ENCODE data around the gene SLC4A1.
A peak's percentile ranks its signal among the peaks of the same experiment; 100 is the strongest.

Gene SLC4A1

GRCh38 chr17:44267818-44268490, at the start of gene SLC4A1:
TSS of gene SLC4A1 (minus strand) at chr17:44268135. CDS start at chr17:44262866, 5,269 bp downstream.
- DNase-seq = no peak

DNA sequence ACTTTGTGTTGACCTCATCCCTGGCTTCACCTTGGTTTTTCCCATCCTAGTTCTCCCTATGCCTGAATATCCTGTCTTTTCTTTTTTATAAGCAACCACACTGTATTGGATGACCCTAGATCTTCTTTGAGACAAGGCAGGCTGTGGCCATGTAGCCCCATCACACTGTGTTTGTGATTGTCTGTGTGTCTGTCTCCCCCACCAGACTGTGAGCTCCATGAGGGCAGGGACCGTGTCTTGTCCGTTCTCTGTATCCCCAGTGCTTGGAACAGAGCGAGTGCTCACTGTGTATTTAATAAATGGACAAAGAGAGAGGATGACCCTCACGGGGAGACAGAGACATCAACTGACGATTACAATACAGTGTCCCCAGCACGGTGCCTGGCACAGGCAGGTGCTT, 49.6 kb upstream of the SLC4A1 start:
- DNase-seq = no peak

- DNase-seq = no peak
Observed at GRCh38 chr17:44315760-44316731, 48.1 kb upstream of the SLC4A1 start.

GRCh38 chr17:44314869-44315661, 47.1 kb upstream of the SLC4A1 start:
- DNase-seq = peak in 1 of 3 donors; percentile 48

- no peak for DNase-seq
Observed at GRCh38 chr17:44314524-44314868, 46.6 kb upstream of the SLC4A1 start.

GRCh38 chr17:44314031-44314430, 46.1 kb upstream of the SLC4A1 start:
- no peak for DNase-seq

- no peak for DNase-seq
Observed at GRCh38 chr17:44312396-44313104, 44.6 kb upstream of the SLC4A1 start.

GRCh38 chr17:44311562-44312181, 43.7 kb upstream of the SLC4A1 start:
- no peak for DNase-seq

DNA sequence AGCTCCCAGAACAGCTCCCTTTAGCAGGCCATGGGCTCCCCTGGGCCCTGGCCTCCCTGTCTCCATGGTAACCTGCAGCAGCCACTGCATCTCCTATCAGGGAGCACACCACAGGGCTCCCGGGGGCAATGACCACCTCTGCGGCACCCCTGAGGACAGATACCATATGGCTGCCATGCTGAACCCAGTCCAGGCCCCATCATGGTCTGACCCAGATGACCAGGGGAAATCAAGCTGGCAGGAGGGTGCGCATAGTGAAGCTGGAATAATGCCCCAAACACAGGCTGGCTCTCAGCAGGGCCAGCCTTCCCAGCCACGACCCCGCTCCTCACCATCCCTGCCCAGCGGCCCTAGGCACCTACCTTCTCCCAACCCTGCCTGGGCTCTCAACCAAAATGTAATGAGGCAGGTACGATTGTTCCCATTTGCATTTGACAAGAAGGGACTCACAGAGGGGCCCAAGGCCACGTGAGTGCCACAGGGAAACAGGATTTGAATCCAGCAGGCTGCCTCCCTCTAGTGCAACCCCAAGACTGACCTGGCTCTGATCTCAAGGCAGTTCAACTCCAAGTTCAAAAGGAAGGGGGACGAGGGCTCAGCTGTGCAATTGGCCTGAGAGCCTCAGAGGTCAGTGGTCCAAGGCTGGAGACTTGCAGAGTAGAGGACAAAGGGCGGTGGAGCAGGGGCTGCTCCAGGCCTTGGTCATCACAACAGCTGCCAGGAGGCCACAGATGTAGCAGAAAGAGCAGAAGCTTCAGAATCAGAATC, 42.9 kb upstream of the SLC4A1 start:
- no peak for DNase-seq

DNA sequence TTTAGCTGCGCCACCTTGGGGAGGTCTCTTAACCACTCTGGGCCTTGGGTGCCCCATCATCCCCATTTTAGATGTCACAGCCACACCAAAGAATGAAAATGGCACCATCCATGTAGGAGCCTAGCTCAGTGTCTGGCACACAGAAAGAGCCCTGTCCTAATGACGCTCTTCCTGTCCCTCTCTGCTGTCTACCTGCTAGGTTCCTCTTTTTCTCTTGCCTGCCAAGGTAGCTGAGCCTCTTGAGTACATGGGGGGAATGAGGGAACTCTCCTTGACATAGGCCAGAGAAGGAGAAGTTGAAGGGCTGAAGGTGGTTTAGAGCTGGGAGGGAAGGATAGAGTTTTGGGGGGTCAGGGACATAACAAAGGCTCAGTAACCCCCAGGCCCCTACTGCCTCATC, 42.3 kb upstream of the SLC4A1 start:
- DNase-seq = no peak

DNA sequence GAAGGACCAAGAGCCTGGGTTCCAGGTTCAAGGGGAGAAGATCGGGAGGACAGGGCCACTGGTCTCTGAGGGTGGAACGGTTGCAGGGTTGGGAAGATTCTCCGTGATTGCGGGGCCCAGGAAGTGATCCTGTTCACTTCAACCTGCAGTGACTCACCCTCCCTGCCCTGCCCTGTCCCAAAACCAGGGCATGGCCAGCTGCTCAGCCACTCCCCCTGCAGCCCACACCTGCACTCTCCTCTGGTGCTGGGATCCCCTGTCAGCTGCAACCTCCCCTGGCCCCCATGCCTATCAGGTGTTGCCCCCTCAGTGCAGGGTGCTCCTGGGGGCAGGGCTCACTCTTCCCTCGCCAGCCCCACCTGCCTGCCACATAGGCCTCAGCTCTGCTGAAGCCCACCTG, 41.5 kb upstream of the SLC4A1 start:
- no peak for DNase-seq

GRCh38 chr17:44308865-44309264, 40.9 kb upstream of the SLC4A1 start:
- no peak for DNase-seq

GRCh38 chr17:44308320-44308818, 40.4 kb upstream of the SLC4A1 start, which contains the start of gene RUNDC3A:
TSS of gene RUNDC3A (plus strand) at chr17:44308601. CDS start at chr17:44308833, 232 bp downstream.
- DNase-seq = peak; percentile 74 to 93 (median 82)

DNA sequence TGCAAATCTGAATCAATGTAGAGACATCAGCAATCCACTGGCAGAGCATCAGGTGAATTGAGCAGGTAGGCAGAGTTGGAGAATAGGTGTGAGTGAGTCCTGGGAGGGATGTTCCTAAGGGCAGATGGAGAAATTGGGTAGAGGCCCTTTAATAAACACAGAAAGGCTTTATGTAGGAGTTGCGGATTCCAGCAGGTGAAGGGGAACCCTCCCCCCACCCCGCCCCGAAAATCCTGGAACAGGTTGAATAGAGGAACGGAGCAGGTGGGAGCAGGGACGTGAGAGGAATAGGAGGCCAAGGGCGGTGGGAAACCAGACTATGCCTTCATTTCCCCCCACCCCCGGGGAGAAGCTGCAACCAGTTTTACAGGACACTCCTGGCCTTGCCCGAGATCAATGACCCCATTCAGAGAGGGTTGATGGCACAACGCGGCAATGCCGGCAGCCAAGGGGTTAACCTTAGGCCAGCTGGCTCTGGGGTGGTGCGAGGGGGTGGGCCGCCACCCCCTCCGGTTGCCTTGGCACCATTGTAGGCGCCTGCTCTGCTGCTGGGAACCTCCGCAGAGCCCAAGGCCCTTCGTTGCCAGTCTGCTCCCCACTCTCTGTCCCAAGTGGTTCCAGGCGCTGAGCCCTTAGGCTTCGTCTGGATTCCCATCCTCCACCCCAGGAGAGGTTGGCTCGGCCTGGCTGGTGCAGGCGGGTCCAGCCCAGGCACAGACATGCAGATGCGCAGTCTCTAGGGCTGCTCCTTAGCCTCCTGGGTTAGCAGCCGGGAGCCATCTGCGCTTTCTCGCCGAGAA, 39.7 kb upstream of the SLC4A1 start:
- no peak for DNase-seq

GRCh38 chr17:44304651-44305050, 36.7 kb upstream of the SLC4A1 start:
- no peak for DNase-seq

GRCh38 chr17:44297975-44298374, 30.0 kb upstream of the SLC4A1 start:
- DNase-seq = no peak

DNA sequence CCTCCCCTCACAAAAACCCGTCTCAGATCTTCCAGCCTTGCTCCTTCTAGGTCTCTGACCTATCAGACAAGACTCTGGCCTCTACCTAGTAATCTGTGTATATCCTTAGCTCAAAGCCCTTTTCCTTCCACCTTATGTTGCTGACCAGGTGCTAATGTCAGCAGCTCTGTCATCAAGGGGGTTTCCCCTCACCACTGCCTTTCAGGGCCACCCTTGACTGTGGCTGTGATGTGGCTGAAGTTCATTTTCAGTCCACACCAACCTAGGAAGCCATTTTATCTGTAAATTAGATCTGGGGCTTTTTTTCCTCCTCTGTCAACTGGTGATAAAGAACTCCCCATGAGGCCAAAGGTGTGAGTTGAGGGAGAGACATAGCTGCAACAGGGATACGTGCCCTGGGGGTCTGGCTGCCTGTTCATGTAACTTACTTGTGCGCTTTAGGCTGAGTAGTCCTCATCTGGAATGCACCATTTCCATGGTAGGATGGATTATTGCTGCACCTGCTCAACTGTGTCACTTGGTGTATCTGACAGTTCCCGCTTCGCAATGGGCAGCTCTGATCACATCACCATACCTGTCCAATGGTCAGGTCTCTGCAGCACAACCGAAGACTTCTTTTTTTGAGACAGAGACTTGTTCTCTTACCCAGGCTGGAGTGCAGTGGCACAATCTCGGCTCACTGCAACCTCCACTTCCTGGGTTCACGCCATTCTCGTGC, 25.7 kb upstream of the SLC4A1 start:
- DNase-seq = no peak

DNA sequence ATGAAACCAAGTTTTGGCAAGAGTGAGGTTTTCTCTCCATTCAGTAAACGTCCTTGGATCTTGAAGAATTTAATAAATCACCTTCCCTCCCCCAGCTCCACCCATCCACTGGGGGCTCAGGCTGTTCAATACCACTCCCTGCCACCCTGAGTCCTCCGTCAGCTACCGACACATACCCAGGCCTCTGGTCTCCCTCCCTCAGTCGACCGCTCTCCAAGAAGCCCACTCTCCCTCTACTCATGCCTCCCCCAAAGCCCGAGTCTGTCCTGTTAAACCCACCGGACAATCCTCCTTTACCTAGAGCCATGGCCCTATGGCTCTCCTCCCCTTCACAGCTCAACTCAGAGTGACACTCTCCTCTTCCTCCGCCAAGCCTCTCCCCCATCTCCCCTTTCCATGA, 19.7 kb upstream of the SLC4A1 start:
- no peak for DNase-seq

- DNase-seq = no peak
Observed at GRCh38 chr17:44284024-44284400, 16.1 kb upstream of the SLC4A1 start.
